HG03045 (cell line): Measurements from ENCODE around the gene CKMT1B.
"Not testable (repeated sequence)": the region's sequence is repeated elsewhere in the genome, so short reads cannot be mapped to it uniquely, and the experiment has no call there.

Experiments used
- ATAC-seq: cut with Tn5 transposase; IDR thresholded peaks from one replicate; pipeline ENCODE4 v1.9.1; 2021; ENCODE audit warnings: mild to moderate bottlenecking, moderate library complexity; ENCODE audit not compliant: unreplicated experiment

CKMT1B gene

GRCh38 chr15:43626937-43627336 lies 33.1 kb downstream of the CKMT1B start:
- not testable (repeated sequence) for ATAC-seq

DNA sequence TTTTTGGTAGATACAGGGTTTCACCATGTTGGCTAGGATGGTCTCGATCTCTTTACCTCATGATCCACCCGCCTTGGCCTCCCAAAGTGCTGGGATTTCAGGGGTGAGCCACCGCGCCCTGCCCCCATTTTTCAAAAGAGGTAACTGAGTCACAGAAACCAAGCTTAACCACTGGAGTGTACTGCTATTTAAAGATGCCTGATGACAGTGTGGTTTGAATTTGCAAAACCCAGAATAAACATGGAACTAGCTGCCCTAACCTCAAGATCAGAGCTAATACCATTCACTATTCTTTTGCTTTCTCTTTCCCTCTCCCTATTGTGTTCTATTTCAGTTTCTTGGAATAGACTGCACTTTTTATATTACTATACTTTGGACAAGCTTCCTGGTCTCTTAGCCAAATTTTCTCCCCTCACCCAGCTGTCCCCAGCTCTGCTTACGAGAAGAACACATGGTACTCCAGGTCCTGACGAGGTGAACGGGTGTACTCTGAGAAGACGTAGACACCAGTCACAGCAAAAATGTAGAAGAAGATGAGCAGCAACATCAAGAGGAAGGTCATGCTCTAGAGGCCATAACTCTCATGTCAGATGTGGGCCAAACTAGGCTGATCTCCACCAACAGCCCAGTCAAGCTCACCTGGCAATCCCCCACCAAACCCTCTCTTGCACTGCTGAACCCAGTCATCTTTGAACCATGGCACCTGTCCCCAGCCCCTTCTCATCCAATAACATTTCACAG lies 44.8 kb downstream of the CKMT1B start:
- not testable (repeated sequence) for ATAC-seq
